HG03457 (cell line): ENCODE data around the gene CRADD.

ENCODE experiments used
- ATAC-seq: cut with Tn5 transposase; IDR thresholded peaks from one replicate; pipeline ENCODE4 v1.9.1; 2021; ENCODE audit warnings: moderate number of reproducible peaks; ENCODE audit not compliant: unreplicated experiment

The CRADD gene

GRCh38 chr12:93734784-93735183, 57.6 kb downstream of the CRADD start:
- no peak for ATAC-seq

GRCh38 chr12:93736640-93737178, 59.5 kb downstream of the CRADD start:
- ATAC-seq, result no peak

GRCh38 chr12:93737457-93738198, 60.5 kb downstream of the CRADD start:
- ATAC-seq, result no peak

GRCh38 chr12:93738199-93739058, 61.3 kb downstream of the CRADD start:
- ATAC-seq, result no peak

- ATAC-seq, result no peak
Measured at GRCh38 chr12:93740751-93741150, 63.6 kb downstream of the CRADD start.

- no peak for ATAC-seq
Measured at GRCh38 chr12:93741659-93742109, 64.5 kb downstream of the CRADD start.

GRCh38 chr12:93742110-93742934, 65.1 kb downstream of the CRADD start:
- peak; percentile 68 for ATAC-seq

GRCh38 chr12:93743229-93743998, 66.2 kb downstream of the CRADD start:
- ATAC-seq, result no peak

- no peak for ATAC-seq
Measured at GRCh38 chr12:93743999-93744689, 67.0 kb downstream of the CRADD start.

GRCh38 chr12:93745286-93745685, 68.1 kb downstream of the CRADD start:
- ATAC-seq, result no peak

GRCh38 chr12:93746572-93747168, 69.5 kb downstream of the CRADD start:
- no peak for ATAC-seq

- ATAC-seq, result no peak
Measured at GRCh38 chr12:93748672-93749383, 71.7 kb downstream of the CRADD start.

GRCh38 chr12:93749515-93749914, 72.3 kb downstream of the CRADD start:
- no peak for ATAC-seq

GRCh38 chr12:93750056-93750455, 72.9 kb downstream of the CRADD start:
- no peak for ATAC-seq

GRCh38 chr12:93751864-93752610, 74.9 kb downstream of the CRADD start:
- ATAC-seq, result no peak

- no peak for ATAC-seq
Measured at GRCh38 chr12:93753285-93753684, 76.1 kb downstream of the CRADD start.

GRCh38 chr12:93753838-93754429, 76.8 kb downstream of the CRADD start:
- no peak for ATAC-seq
